ENCODE measurements around the gene HSP90B1. TPM values are rescaled to one million over a fixed set of nuclear protein-coding genes. Genes with fewer than 3 reads are reported as not detected.

The HSP90B1 gene
- total and polyA plus RNA-seq, 2 of the 13 experiments (the other 11 are each of a cell fraction or from before 2014, with no cell fraction given), result 800 to 954 TPM

DNA sequence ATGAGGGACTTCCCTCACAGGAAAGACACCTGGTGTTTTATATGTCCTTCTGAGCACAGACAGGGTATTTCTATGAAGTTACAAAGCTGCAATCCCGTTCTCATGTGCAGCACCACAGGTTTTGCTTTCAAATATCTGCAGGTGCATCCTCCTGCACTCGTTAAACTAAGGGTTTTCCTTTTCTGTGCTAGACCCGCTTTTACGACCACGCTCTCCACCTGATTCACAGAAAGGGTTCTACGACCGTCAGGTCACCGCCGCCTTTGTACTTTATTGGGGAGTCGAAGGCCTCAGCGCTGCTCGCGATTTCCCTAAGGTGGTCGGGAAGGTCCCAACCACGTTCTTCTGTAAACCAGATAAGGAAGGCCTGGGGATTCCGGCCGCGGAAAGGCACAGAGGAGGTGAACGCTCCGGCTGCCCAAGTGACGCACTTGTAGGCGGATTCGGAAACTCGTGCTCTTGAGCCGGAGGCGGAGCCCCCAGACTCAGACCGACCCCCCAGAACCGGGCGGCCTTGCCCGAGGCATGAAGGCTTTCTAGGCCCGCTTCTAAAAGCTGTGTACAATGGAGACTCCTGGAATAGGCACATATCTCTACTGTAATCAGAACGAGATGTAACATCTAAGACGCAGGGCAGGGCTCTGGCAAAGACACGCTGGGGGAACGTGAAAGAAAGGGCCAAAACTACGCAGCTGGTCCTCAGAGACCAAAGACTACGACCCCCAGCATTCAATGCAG lies 995 bp upstream of the HSP90B1 start (continued):
- TF ChIP-seq GATAD1 (CRISPR knock-in tag; IDR thresholded peaks at IDR 0.05), result no peak; the same call in 1 of the 2 replicates
- TF ChIP-seq KDM2A (CRISPR knock-in tag; IDR thresholded peaks at IDR 0.05; ENCODE audit: borderline replicate concordance, low read depth), result peak; percentile 55; the same call in 1 of the 2 replicates
- no peak for TF ChIP-seq CBX2 (IDR thresholded peaks at IDR 0.05; ENCODE audit: low read depth, low read length)
- TF ChIP-seq CBX2 (CRISPR knock-in tag; IDR thresholded peaks at IDR 0.05; ENCODE audit: low read depth), result no peak
- 0 out of 2 replicates have a peak, but pooled peaks have one; percentile 45 for TF ChIP-seq ZSCAN29 (CRISPR knock-in tag; conservative IDR thresholded peaks at IDR 0.05)
- no peak for TF ChIP-seq SATB2 (CRISPR knock-in tag; IDR thresholded peaks at IDR 0.05)
- TF ChIP-seq TCF7 (IDR thresholded peaks at IDR 0.05; ENCODE audit: low read depth), result no peak
- TF ChIP-seq NFKB2 (CRISPR knock-in tag; IDR thresholded peaks at IDR 0.05; ENCODE audit: borderline replicate concordance), result peak; percentile 74; the same call in 1 of the 2 replicates
- no peak for TF ChIP-seq PITX1 (CRISPR knock-in tag; IDR thresholded peaks at IDR 0.05)
- no peak for TF ChIP-seq ZFP90 (CRISPR knock-in tag; IDR thresholded peaks at IDR 0.05; ENCODE audit: borderline replicate concordance)
- TF ChIP-seq, protein P1, sequence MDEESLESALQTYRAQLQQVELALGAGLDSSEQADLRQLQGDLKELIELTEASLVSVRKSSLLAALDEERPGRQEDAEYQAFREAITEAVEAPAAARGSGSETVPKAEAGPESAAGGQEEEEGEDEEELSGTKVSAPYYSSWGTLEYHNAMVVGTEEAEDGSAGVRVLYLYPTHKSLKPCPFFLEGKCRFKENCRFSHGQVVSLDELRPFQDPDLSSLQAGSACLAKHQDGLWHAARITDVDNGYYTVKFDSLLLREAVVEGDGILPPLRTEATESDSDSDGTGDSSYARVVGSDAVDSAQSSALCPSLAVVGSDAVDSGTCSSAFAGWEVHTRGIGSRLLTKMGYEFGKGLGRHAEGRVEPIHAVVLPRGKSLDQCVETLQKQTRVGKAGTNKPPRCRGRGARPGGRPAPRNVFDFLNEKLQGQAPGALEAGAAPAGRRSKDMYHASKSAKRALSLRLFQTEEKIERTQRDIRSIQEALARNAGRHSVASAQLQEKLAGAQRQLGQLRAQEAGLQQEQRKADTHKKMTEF (CRISPR knock-in tag; IDR thresholded peaks at IDR 0.05), result no peak; the same call in 1 of the 2 replicates
- TF ChIP-seq ZNF3 (CRISPR knock-in tag; IDR thresholded peaks at IDR 0.05), result no peak
- TF ChIP-seq, protein P2, sequence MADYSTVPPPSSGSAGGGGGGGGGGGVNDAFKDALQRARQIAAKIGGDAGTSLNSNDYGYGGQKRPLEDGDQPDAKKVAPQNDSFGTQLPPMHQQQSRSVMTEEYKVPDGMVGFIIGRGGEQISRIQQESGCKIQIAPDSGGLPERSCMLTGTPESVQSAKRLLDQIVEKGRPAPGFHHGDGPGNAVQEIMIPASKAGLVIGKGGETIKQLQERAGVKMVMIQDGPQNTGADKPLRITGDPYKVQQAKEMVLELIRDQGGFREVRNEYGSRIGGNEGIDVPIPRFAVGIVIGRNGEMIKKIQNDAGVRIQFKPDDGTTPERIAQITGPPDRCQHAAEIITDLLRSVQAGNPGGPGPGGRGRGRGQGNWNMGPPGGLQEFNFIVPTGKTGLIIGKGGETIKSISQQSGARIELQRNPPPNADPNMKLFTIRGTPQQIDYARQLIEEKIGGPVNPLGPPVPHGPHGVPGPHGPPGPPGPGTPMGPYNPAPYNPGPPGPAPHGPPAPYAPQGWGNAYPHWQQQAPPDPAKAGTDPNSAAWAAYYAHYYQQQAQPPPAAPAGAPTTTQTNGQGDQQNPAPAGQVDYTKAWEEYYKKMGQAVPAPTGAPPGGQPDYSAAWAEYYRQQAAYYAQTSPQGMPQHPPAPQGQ (CRISPR knock-in tag; IDR thresholded peaks at IDR 0.05; ENCODE audit: borderline replicate concordance), result no peak
- TF ChIP-seq ZNF225 (CRISPR knock-in tag; IDR thresholded peaks at IDR 0.05), result peak; percentile 62; the same call in 1 of the 2 replicates
- TF ChIP-seq, protein P3, sequence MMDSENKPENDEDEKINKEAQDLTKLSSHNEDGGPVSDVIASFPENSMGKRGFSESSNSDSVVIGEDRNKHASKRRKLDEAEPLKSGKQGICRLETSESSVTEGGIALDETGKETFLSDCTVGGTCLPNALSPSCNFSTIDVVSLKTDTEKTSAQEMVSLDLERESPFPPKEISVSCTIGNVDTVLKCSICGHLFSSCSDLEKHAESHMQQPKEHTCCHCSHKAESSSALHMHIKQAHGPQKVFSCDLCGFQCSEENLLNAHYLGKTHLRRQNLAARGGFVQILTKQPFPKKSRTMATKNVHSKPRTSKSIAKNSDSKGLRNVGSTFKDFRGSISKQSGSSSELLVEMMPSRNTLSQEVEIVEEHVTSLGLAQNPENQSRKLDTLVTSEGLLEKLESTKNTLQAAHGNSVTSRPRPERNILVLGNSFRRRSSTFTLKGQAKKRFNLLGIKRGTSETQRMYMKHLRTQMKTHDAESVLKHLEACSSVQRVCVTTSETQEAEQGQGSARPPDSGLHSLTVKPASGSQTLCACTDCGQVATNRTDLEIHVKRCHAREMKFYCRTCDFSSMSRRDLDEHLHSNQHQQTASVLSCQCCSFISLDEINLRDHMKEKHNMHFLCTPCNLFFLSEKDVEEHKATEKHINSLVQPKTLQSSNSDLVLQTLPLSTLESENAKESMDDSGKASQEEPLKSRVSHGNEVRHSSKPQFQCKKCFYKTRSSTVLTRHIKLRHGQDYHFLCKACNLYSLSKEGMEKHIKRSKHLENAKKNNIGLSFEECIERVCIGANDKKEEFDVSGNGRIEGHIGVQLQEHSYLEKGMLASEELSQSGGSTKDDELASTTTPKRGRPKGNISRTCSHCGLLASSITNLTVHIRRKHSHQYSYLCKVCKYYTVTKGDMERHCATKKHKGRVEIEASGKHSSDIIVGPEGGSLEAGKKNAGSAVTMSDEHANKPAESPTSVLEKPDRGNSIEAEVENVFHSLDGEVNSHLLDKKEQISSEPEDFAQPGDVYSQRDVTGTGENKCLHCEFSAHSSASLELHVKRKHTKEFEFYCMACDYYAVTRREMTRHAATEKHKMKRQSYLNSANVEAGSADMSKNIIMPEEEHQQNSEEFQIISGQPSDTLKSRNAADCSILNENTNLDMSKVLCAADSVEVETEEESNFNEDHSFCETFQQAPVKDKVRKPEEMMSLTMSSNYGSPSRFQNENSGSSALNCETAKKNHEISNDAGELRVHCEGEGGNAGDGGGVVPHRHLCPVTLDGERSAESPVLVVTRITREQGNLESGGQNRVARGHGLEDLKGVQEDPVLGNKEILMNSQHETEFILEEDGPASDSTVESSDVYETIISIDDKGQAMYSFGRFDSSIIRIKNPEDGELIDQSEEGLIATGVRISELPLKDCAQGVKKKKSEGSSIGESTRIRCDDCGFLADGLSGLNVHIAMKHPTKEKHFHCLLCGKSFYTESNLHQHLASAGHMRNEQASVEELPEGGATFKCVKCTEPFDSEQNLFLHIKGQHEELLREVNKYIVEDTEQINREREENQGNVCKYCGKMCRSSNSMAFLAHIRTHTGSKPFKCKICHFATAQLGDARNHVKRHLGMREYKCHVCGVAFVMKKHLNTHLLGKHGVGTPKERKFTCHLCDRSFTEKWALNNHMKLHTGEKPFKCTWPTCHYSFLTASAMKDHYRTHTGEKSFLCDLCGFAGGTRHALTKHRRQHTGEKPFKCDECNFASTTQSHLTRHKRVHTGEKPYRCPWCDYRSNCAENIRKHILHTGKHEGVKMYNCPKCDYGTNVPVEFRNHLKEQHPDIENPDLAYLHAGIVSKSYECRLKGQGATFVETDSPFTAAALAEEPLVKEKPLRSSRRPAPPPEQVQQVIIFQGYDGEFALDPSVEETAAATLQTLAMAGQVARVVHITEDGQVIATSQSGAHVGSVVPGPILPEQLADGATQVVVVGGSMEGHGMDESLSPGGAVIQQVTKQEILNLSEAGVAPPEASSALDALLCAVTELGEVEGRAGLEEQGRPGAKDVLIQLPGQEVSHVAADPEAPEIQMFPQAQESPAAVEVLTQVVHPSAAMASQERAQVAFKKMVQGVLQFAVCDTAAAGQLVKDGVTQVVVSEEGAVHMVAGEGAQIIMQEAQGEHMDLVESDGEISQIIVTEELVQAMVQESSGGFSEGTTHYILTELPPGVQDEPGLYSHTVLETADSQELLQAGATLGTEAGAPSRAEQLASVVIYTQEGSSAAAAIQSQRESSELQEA (CRISPR knock-in tag; IDR thresholded peaks at IDR 0.05; ENCODE audit: not compliant biosample characterization), result peak; percentile 79
- no peak for TF ChIP-seq ZNF841 (CRISPR knock-in tag; IDR thresholded peaks at IDR 0.05; ENCODE audit: borderline replicate concordance)
- TF ChIP-seq ZKSCAN8 (CRISPR knock-in tag; IDR thresholded peaks at IDR 0.05; ENCODE audit: borderline replicate concordance), result peak; percentile 68; the same call in 1 of the 2 replicates
